Measurements from ENCODE around the gene KCNIP4.

KCNIP4 gene

DNA sequence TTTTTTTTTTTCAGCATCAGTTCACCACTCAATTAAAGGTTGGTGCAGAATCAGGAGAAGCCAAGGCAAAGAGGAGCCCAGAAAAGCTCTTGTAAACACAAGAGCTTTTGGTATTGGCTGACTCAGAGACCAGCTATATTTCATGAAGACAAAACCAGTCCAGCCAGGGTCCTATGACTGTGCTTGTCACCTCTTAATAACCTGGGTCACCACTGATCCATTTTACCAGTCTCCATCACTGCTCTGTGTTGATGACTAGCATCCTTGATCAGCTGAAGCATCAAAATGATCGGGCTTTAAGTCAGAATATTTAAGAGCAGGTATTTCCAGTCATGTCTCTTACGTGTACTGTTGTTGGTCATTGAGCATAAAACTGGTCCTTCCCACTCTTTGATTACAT is 1010.4 kb downstream of the KCNIP4 start:
- Histone ChIP-seq H3K18ac (ENCODE audit: low read length) (no peak overlapping the region), H4K5ac (ENCODE audit: low read length) (no peak overlapping the region), H3K79me2 (ENCODE audit: control insufficient read depth, insufficient read depth, low read length) (no peaks in the 10 kb centered on the region), H3K23ac (ENCODE audit: low read length) (no peak overlapping the region), H3K4me1 (ENCODE audit: control insufficient read depth, low read depth, low read length) (no peaks in the 10 kb centered on the region), H3K9ac (ENCODE audit: low read length) (no peak overlapping the region), H3K4me3 (ENCODE audit: low read length) (no peak overlapping the region), H4K8ac (ENCODE audit: low read depth, low read length) (no peak overlapping the region), H2BK120ac (ENCODE audit: low read depth, low read length) (no peak overlapping the region), H3K27ac (ENCODE audit: low read depth, low read length) (no peak overlapping the region), H3K4ac (ENCODE audit: low read depth, low read length) (no peak overlapping the region), H2BK15ac (replicated peaks; ENCODE audit: low read depth) (no peak overlapping the region), H3K56ac (ENCODE audit: low read length) (no peak overlapping the region), H3K36me3 (ENCODE audit: control insufficient read depth, insufficient read depth, low read length) (no peaks in the 10 kb centered on the region), H3K79me1 (ENCODE audit: low read length) (no peaks in the 10 kb centered on the region), H3K27me3 (ENCODE audit: insufficient read depth, low read length, poor library complexity) (no peaks in the 10 kb centered on the region), H3K4me2 (ENCODE audit: low read length) (no peak overlapping the region), H2AK5ac (ENCODE audit: low read length) (no peak overlapping the region), H2BK5ac (ENCODE audit: low read length) (no peak overlapping the region)
- no CpG with 5 or more reads among the region's 2 CpGs for WGBS (ENCODE audit: extremely low coverage, insufficient coverage, low lambda C conversion rate)
- no peak for DNase-seq

DNA sequence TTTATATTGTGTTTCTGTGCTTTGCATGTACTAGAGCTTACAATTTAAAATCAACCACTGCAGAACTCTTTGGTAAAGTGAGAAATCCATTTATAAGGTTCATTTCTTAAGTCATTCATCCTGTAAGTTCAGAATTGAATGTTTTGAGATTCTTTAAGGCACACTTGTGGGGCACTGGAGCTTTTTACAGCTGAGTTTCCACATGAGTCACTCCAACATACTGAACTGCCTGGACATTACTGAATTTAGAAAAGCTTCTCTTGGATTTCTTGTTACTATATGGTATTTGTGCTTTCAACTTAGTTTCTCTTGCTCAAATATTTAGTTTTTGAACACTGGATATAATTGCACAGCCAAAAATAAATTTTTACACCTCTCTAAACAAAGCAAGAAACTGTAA is 1022.0 kb downstream of the KCNIP4 start:
- no peak overlapping the region for H3K27ac ChIP-seq (ENCODE audit: low read depth, low read length)
- H3K79me2 ChIP-seq (ENCODE audit: control insufficient read depth, insufficient read depth, low read length): no peaks in the 10 kb centered on the region
- H4K8ac ChIP-seq (ENCODE audit: low read depth, low read length): no peak overlapping the region
- no peak overlapping the region for H3K4ac ChIP-seq (ENCODE audit: low read depth, low read length)
- no peak overlapping the region for H2BK5ac ChIP-seq (ENCODE audit: low read length)
- H4K5ac ChIP-seq (ENCODE audit: low read length): no peak overlapping the region
- H3K4me2 ChIP-seq (ENCODE audit: low read length): no peak overlapping the region
- H2BK15ac ChIP-seq (replicated peaks; ENCODE audit: low read depth): no peak overlapping the region
- no peak overlapping the region for H3K18ac ChIP-seq (ENCODE audit: low read length)
- no peak overlapping the region for H3K56ac ChIP-seq (ENCODE audit: low read length)
- no peaks in the 10 kb centered on the region for H3K79me1 ChIP-seq (ENCODE audit: low read length)
- no peak overlapping the region for H2AK5ac ChIP-seq (ENCODE audit: low read length)
- no peaks in the 10 kb centered on the region for H3K36me3 ChIP-seq (ENCODE audit: control insufficient read depth, insufficient read depth, low read length)
- H3K9ac ChIP-seq (ENCODE audit: low read length): no peak overlapping the region
- H2BK120ac ChIP-seq (ENCODE audit: low read depth, low read length): no peak overlapping the region
- no peaks in the 10 kb centered on the region for H3K27me3 ChIP-seq (ENCODE audit: insufficient read depth, low read length, poor library complexity)
- H3K4me3 ChIP-seq (ENCODE audit: low read length): no peak overlapping the region
- no peak for DNase-seq
- no peaks in the 10 kb centered on the region for H3K4me1 ChIP-seq (ENCODE audit: control insufficient read depth, low read depth, low read length)
- H3K23ac ChIP-seq (ENCODE audit: low read length): no peak overlapping the region

DNA sequence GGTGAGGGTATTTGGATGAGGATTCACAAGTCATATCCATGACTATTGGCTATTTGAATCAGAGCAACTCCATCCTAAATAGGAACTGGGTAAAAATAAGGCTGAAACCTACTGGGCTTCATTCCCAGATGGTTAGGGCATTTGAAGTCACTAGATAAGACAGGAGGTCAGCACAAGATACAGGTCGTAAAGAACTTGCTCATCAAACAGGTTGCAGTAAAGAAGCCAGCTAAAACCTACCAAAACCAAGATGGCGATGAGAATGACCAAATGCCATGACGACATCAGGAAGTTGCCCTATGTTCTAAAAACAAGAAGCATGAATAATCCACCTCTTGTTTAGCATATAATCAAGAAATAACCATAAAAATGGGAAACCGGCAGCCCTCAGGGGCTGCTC is 1023.4 kb downstream of the KCNIP4 start:
- Histone ChIP-seq H2BK120ac (ENCODE audit: low read depth, low read length) (no peak overlapping the region), H3K4me2 (ENCODE audit: low read length) (no peak overlapping the region), H3K56ac (ENCODE audit: low read length) (no peak overlapping the region), H3K4me3 (ENCODE audit: low read length) (no peak overlapping the region), H3K18ac (ENCODE audit: low read length) (no peak overlapping the region), H4K5ac (ENCODE audit: low read length) (no peak overlapping the region), H3K79me2 (ENCODE audit: control insufficient read depth, insufficient read depth, low read length) (no peaks in the 10 kb centered on the region), H3K27ac (ENCODE audit: low read depth, low read length) (no peak overlapping the region), H2BK15ac (replicated peaks; ENCODE audit: low read depth) (no peak overlapping the region), H4K8ac (ENCODE audit: low read depth, low read length) (no peak overlapping the region), H3K4me1 (ENCODE audit: control insufficient read depth, low read depth, low read length) (no peaks in the 10 kb centered on the region), H3K79me1 (ENCODE audit: low read length) (no peaks in the 10 kb centered on the region), H3K4ac (ENCODE audit: low read depth, low read length) (no peak overlapping the region), H3K27me3 (ENCODE audit: insufficient read depth, low read length, poor library complexity) (no peaks in the 10 kb centered on the region), H2BK5ac (ENCODE audit: low read length) (no peak overlapping the region), H3K36me3 (ENCODE audit: control insufficient read depth, insufficient read depth, low read length) (no peaks in the 10 kb centered on the region), H3K23ac (ENCODE audit: low read length) (no peak overlapping the region), H3K9ac (ENCODE audit: low read length) (no peak overlapping the region), H2AK5ac (ENCODE audit: low read length) (no peak overlapping the region)
- peak; percentile 3 for DNase-seq
- WGBS (ENCODE audit: extremely low coverage, insufficient coverage, low lambda C conversion rate): no CpG with 5 or more reads among the region's 4 CpGs

DNA sequence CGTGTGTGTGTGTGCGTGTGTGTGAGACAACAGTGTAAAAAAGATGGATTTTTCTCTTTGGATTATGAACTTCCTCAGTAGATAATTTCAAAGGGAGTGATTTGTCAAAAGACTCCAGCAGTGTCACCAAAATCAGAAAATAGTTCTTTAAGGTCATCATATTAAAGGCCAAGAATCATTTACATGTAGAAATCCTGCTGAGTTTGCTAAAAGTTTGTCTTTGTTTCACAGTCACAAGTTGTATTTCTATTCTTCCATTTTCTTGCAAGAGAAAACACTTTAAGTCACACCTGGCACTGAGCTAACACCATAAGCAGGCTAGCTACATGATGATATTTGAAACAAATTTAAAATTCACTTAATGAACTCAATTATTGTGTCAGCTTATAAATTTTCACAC is 1025.6 kb downstream of the KCNIP4 start:
- WGBS (ENCODE audit: extremely low coverage, insufficient coverage, low lambda C conversion rate): no CpG with 5 or more reads among the region's 2 CpGs
- H3K79me1 ChIP-seq (ENCODE audit: low read length): no peaks in the 10 kb centered on the region

DNA sequence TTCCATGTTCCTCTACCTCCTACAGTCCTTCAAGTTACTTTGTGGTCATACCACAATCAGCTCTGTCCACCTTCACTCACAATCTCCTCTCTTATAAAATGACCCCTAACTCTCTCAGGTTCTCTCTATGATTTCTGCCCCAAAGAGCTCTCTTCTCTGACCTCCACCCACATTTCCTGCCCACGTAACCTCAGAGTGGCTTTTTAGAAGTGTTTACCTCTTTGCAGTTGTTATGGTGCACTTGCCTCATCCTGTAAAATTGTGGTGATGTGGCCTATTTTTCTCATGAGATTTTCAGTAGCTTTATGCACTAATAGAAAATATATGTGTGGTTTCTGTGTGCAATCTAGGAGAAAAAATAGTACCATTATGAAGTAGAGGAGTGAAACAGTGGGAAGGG is 1032.5 kb downstream of the KCNIP4 start:
- H2AK5ac ChIP-seq (ENCODE audit: low read length): no peak overlapping the region
- no peak overlapping the region for H2BK120ac ChIP-seq (ENCODE audit: low read depth, low read length)
- DNase-seq: no peak
- H2BK5ac ChIP-seq (ENCODE audit: low read length): no peak overlapping the region
- no peak overlapping the region for H3K56ac ChIP-seq (ENCODE audit: low read length)
- H3K4me3 ChIP-seq (ENCODE audit: low read length): no peak overlapping the region
- no peaks in the 10 kb centered on the region for H3K36me3 ChIP-seq (ENCODE audit: control insufficient read depth, insufficient read depth, low read length)
- no peak overlapping the region for H4K5ac ChIP-seq (ENCODE audit: low read length)
- H3K4ac ChIP-seq (ENCODE audit: low read depth, low read length): no peak overlapping the region
- H3K18ac ChIP-seq (ENCODE audit: low read length): no peak overlapping the region
- H3K79me2 ChIP-seq (ENCODE audit: control insufficient read depth, insufficient read depth, low read length): no peaks in the 10 kb centered on the region
- H3K23ac ChIP-seq (ENCODE audit: low read length): no peak overlapping the region
- no peak overlapping the region for H2BK15ac ChIP-seq (replicated peaks; ENCODE audit: low read depth)
- no peak overlapping the region for H3K27ac ChIP-seq (ENCODE audit: low read depth, low read length)
- no CpG with 5 or more reads among the region's 1 CpG for WGBS (ENCODE audit: extremely low coverage, insufficient coverage, low lambda C conversion rate)
- no peak overlapping the region for H3K9ac ChIP-seq (ENCODE audit: low read length)
- H3K4me1 ChIP-seq (ENCODE audit: control insufficient read depth, low read depth, low read length): no peaks in the 10 kb centered on the region
- no peaks in the 10 kb centered on the region for H3K27me3 ChIP-seq (ENCODE audit: insufficient read depth, low read length, poor library complexity)
- no peak overlapping the region for H3K4me2 ChIP-seq (ENCODE audit: low read length)
- no peaks in the 10 kb centered on the region for H3K79me1 ChIP-seq (ENCODE audit: low read length)
- H4K8ac ChIP-seq (ENCODE audit: low read depth, low read length): no peak overlapping the region

More for the DNA sequence above, 1025.6 kb downstream of the KCNIP4 start:
- H3K27ac ChIP-seq (ENCODE audit: low read depth, low read length): no peak overlapping the region
- no peak overlapping the region for H3K4me3 ChIP-seq (ENCODE audit: low read length)
- no peak overlapping the region for H3K18ac ChIP-seq (ENCODE audit: low read length)
- no peaks in the 10 kb centered on the region for H3K4me1 ChIP-seq (ENCODE audit: control insufficient read depth, low read depth, low read length)
- H2BK5ac ChIP-seq (ENCODE audit: low read length): no peak overlapping the region
- H4K8ac ChIP-seq (ENCODE audit: low read depth, low read length): no peak overlapping the region
- no peak for DNase-seq
- no peaks in the 10 kb centered on the region for H3K27me3 ChIP-seq (ENCODE audit: insufficient read depth, low read length, poor library complexity)
- H4K5ac ChIP-seq (ENCODE audit: low read length): no peak overlapping the region
- H3K9ac ChIP-seq (ENCODE audit: low read length): no peak overlapping the region
- H3K56ac ChIP-seq (ENCODE audit: low read length): no peak overlapping the region
- no peak overlapping the region for H3K4ac ChIP-seq (ENCODE audit: low read depth, low read length)
- no peaks in the 10 kb centered on the region for H3K36me3 ChIP-seq (ENCODE audit: control insufficient read depth, insufficient read depth, low read length)
- H3K4me2 ChIP-seq (ENCODE audit: low read length): no peak overlapping the region
- H3K79me2 ChIP-seq (ENCODE audit: control insufficient read depth, insufficient read depth, low read length): no peaks in the 10 kb centered on the region
- H3K23ac ChIP-seq (ENCODE audit: low read length): no peak overlapping the region
- no peak overlapping the region for H2AK5ac ChIP-seq (ENCODE audit: low read length)
- H2BK15ac ChIP-seq (replicated peaks; ENCODE audit: low read depth): no peak overlapping the region
- no peak overlapping the region for H2BK120ac ChIP-seq (ENCODE audit: low read depth, low read length)

DNA sequence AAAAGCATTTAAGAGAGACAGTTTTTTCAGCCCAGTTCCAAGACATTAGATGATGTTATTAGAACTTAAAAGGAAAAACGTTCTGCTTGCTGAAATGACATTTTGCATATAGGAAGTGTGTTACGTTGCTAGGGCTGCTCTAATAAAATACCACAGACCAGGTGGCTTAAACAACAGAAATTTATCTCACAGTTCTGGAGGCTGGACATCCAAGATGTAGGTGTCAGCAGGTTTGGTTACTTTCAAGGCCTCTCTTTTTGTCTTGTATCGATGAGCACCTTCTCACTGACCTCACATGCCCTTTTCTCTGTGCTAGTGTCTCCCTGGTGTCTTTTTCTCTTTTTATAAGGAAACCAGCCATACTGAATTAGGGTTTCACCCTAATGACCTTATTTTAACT is 1043.6 kb downstream of the KCNIP4 start:
- H4K5ac ChIP-seq (ENCODE audit: low read length): no peak overlapping the region
- H3K9ac ChIP-seq (ENCODE audit: low read length): no peak overlapping the region
- H3K4me3 ChIP-seq (ENCODE audit: low read length): no peak overlapping the region
- H4K8ac ChIP-seq (ENCODE audit: low read depth, low read length): no peak overlapping the region
- H3K79me1 ChIP-seq (ENCODE audit: low read length): no peaks in the 10 kb centered on the region
- no peaks in the 10 kb centered on the region for H3K4me1 ChIP-seq (ENCODE audit: control insufficient read depth, low read depth, low read length)
- H2BK5ac ChIP-seq (ENCODE audit: low read length): no peak overlapping the region
- no peak overlapping the region for H2AK5ac ChIP-seq (ENCODE audit: low read length)
- no peak overlapping the region for H3K4ac ChIP-seq (ENCODE audit: low read depth, low read length)
- H2BK120ac ChIP-seq (ENCODE audit: low read depth, low read length): no peak overlapping the region
- no peaks in the 10 kb centered on the region for H3K27me3 ChIP-seq (ENCODE audit: insufficient read depth, low read length, poor library complexity)
- WGBS (ENCODE audit: extremely low coverage, insufficient coverage, low lambda C conversion rate): no CpG with 5 or more reads among the region's 3 CpGs
- H3K18ac ChIP-seq (ENCODE audit: low read length): no peak overlapping the region
- H3K4me2 ChIP-seq (ENCODE audit: low read length): no peak overlapping the region
- H3K36me3 ChIP-seq (ENCODE audit: control insufficient read depth, insufficient read depth, low read length): no peaks in the 10 kb centered on the region
- no peak overlapping the region for H3K56ac ChIP-seq (ENCODE audit: low read length)
- no peak overlapping the region for H2BK15ac ChIP-seq (replicated peaks; ENCODE audit: low read depth)
- no peaks in the 10 kb centered on the region for H3K79me2 ChIP-seq (ENCODE audit: control insufficient read depth, insufficient read depth, low read length)
- no peak overlapping the region for H3K23ac ChIP-seq (ENCODE audit: low read length)
- H3K27ac ChIP-seq (ENCODE audit: low read depth, low read length): no peak overlapping the region
- no peak for DNase-seq
